ENCODE measurements around the gene COL18A1.

The COL18A1 gene

GRCh38 chr21:45481977-45482898 lies 77.3 kb downstream of the COL18A1 start:
- Histone ChIP-seq H3K36me3 (replicated peaks; ENCODE audit: low read depth, low read length) (no peaks in the 10 kb centered on the region), H3K4me2 (ENCODE audit: low read length) (peak overlapping the region; percentile 30; the same call in 1 of the 2 replicates), H3K79me2 (ENCODE audit: low read length) (no peaks in the 10 kb centered on the region), H3K27ac (ENCODE audit: low read length) (no peak overlapping the region), H3K9me3 (ENCODE audit: insufficient read depth, low read length) (no peaks in the 10 kb centered on the region), H3K4me3 (ENCODE audit: low read length) (no peak overlapping the region), H4K20me1 (ENCODE audit: insufficient read depth, low read length) (no peaks in the 10 kb centered on the region), H3K9ac (ENCODE audit: low read length) (no peak overlapping the region), H3K27me3 (ENCODE audit: low read depth, low read length) (no peaks in the 10 kb centered on the region), H3K4me1 (ENCODE audit: low read length) (peaks cover 9% of the 10 kb centered on the region; the same call in 1 of the 2 replicates), H2AFZ (ENCODE audit: low read depth, low read length) (no peak overlapping the region; the same call in 1 of the 2 replicates)
- TF ChIP-seq CTCF (IDR thresholded peaks at IDR 0.05; ENCODE audit: low read depth, low read length) (no peak), EZH2phosphoT487 (IDR thresholded peaks at IDR 0.05; ENCODE audit: low read depth) (no peak)

DNA sequence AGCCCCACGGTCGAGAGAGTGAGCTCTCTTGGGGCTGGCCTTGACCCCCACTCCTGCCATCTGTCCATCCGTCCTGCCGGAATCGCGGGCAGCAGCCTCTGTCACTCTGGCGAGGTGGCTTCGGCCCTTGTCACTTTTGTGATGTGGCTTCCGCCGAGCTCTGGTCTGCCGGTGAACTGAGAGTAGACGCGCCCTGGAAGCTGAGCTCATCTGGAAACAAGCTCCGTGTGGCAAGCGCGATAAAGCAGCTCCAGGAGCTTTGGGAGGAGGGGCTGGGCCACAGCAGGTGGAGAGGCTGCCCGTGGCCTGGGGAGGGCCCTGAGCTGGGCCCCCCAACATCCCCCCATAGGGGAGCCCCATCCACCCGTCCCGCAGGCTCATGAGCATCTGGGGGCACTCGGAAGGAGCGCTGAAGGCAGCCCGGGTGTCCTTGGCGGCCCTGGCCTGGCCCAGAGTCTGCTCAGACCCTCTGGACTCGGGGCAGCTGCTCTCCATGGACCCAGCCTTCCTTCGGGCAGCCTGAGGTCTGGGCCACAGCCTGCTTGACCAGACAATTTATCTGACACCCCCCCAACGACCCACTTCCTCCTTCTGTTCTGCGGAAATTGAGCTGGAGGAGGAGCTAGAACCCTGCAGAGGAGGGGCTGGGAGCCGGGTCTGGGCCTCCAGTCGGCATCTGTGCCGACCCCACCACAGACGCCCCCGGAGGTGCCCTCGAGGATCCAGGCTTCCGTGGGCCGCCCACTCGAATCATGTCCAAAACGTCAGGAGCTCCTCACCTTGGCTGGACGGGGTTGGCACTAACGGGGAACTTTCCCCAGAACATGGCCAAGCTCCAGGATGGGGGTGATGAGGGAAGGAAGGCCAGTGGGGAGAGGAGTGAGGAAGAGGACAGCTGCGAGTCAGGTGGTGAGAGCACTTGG lies 78.2 kb downstream of the COL18A1 start:
- H3K4me3 ChIP-seq (ENCODE audit: low read length) = peak overlapping the region; percentile 26

DNA sequence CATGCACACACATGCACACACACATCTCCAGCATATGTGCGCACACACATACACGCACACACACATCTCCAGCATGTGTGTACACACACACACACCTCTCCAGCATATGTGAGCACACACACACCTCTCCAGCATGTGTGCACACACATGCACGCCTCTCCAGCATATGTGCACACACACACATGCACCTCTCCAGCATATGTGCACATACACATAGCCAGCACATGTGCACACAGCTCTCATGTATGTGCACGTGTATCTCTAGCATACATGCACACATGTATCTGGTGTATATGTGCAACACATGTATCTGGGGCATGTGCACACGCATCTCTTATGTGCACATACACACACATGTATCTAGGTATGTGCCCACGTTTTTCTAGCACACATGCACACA lies 79.4 kb downstream of the COL18A1 start:
- H3K36me3 ChIP-seq (replicated peaks; ENCODE audit: low read depth, low read length) = no peaks in the 10 kb centered on the region
- no peaks in the 10 kb centered on the region for H4K20me1 ChIP-seq (ENCODE audit: insufficient read depth, low read length)
- no peak overlapping the region for H3K4me3 ChIP-seq (ENCODE audit: low read length)
- no peak overlapping the region for H3K27ac ChIP-seq (ENCODE audit: low read length)
- no peaks in the 10 kb centered on the region for H3K9me3 ChIP-seq (ENCODE audit: insufficient read depth, low read length)
- H3K4me2 ChIP-seq (ENCODE audit: low read length) = no peak overlapping the region
- no peaks in the 10 kb centered on the region for H3K79me2 ChIP-seq (ENCODE audit: low read length)
- H3K9ac ChIP-seq (ENCODE audit: low read length) = no peak overlapping the region
- H3K27me3 ChIP-seq (ENCODE audit: low read depth, low read length) = no peaks in the 10 kb centered on the region
- H3K4me1 ChIP-seq (ENCODE audit: low read length) = no peaks in the 10 kb centered on the region
- no peak for TF ChIP-seq CTCF (IDR thresholded peaks at IDR 0.05; ENCODE audit: low read depth, low read length)
- TF ChIP-seq EZH2phosphoT487 (IDR thresholded peaks at IDR 0.05; ENCODE audit: low read depth) = no peak
- no peak overlapping the region for H2AFZ ChIP-seq (ENCODE audit: low read depth, low read length)

More for the DNA sequence above, 78.2 kb downstream of the COL18A1 start:
- Histone ChIP-seq H3K27me3 (ENCODE audit: low read depth, low read length) (no peaks in the 10 kb centered on the region), H3K4me1 (ENCODE audit: low read length) (peaks cover 5% of the 10 kb centered on the region; the same call in 1 of the 2 replicates), H3K9ac (ENCODE audit: low read length) (no peak overlapping the region), H3K79me2 (ENCODE audit: low read length) (no peaks in the 10 kb centered on the region), H2AFZ (ENCODE audit: low read depth, low read length) (no peak overlapping the region; the same call in 1 of the 2 replicates), H3K27ac (ENCODE audit: low read length) (no peak overlapping the region), H3K36me3 (replicated peaks; ENCODE audit: low read depth, low read length) (no peaks in the 10 kb centered on the region), H4K20me1 (ENCODE audit: insufficient read depth, low read length) (no peaks in the 10 kb centered on the region), H3K4me2 (ENCODE audit: low read length) (peak overlapping the region; percentile 30), H3K9me3 (ENCODE audit: insufficient read depth, low read length) (no peaks in the 10 kb centered on the region)
- no peak for TF ChIP-seq CTCF (IDR thresholded peaks at IDR 0.05; ENCODE audit: low read depth, low read length)
- TF ChIP-seq EZH2phosphoT487 (IDR thresholded peaks at IDR 0.05; ENCODE audit: low read depth) = no peak

Data from OCI-LY3 (cell line).